SH-SY5Y (cell line): ENCODE data around the gene PELO.

Source experiments
- GATA2 ChIP-seq: IDR thresholded peaks from 2 replicates; pipeline ENCODE4 v1.6.1; 2011; ENCODE audit warnings: mild to moderate bottlenecking, low read depth, low read length
- GATA3 ChIP-seq: IDR thresholded peaks from 2 replicates; pipeline ENCODE4 v1.6.1; 2011; ENCODE audit warnings: low read depth, mild to moderate bottlenecking, low read length, moderate library complexity

GRCh38 chr5:52821901-52822300 lies 34.2 kb downstream of the PELO start:
- no peak for TF ChIP-seq GATA2
- TF ChIP-seq GATA3 = no peak
